NCI-H524 treated with DMSO at 0.1 percent for 48 hours (cell line): ENCODE results near the gene RASA2.

Experiments
- DNase-seq: peaks from one replicate; lab custom pipeline; 2025; lab: John Stamatoyannopoulos, UW

RASA2 gene

DNA sequence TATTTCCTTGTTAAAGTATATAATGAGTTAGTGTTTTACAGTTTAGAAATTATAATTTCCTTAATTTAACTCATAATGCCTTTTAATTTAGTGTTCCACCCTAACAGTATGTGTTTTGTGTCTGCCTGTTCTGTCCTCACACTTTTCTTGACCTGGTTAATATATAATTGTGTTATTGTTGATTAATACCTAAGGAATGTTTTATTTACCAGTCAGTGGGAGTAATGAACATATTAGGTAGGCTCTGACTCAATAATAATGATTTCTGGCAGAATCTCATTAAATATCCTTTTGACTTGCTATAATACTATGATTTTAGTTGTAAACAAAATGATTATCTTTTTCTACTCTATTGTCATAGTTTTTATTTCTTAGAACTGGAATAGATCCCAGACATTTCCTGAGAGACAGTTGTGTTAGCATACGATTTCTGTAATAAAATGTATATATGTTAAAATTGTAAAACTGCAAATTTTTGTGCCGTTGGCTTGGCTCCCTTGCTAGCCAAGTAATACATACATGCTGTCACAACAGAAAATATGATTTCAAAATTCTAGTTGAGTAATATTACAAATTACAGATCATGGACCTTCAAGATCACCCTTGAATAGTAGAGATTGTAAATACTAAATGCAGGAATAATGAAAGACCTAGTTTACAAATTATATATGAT, 51.9 kb downstream of the RASA2 start:
- no peak for DNase-seq

GRCh38 chr3:141539431-141540187, 52.8 kb downstream of the RASA2 start:
- DNase-seq: no peak

GRCh38 chr3:141540531-141540930, 53.7 kb downstream of the RASA2 start:
- DNase-seq: no peak

DNA sequence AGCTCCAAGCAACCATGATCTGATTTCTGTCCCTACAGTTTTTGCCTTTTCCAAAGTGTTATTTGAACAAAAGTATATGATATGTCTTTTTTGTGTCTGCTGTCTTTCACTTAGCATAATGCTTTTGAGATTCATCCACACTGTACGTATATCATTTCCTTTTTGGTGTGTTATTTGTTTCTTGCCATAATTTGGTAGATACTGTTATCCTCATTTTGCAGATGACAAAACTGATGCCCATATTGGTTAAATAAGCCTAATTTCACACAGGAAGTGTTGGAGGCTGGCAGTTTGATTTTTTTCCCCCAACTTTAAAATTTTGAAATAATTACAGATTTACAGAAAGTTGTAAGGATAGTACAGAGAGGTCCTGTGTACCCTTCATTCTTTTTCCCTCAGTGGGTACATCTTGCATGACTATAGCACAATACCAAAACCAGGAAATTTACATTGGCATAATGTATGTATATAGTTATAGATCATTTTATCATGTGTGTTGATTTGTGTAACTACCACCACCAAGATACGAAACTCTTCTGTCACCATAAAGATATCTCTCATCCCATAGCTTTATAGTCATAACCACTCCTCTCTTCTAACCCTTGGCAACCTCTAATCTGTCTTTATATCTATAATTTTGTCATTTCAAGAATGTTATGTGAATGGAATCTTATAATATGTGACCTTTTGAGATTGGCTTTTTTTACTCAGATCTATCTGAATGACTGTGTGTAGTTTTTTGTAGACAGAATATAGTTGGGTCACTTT, 55.6 kb downstream of the RASA2 start:
- no peak for DNase-seq

DNA sequence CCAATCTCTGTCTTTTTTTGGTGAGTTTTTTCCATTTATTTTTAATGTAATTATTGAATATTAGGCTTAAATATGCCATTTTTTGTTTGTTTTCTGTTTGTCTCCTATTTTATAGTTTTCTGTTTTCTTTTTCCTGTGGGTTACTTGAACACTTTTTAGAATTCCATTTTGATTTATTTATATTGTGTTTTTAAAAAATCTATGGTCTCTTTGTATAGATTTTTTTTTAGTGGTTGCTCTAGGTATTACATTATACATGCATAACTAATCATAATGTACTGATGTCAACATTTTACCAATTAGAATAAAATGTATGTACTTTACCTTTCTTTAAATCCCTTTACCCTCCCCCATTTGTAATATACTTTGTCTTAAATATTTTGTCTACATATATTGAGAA, 56.2 kb downstream of the RASA2 start:
- DNase-seq: no peak

GRCh38 chr3:141544697-141545096, 57.9 kb downstream of the RASA2 start:
- DNase-seq: no peak

DNA sequence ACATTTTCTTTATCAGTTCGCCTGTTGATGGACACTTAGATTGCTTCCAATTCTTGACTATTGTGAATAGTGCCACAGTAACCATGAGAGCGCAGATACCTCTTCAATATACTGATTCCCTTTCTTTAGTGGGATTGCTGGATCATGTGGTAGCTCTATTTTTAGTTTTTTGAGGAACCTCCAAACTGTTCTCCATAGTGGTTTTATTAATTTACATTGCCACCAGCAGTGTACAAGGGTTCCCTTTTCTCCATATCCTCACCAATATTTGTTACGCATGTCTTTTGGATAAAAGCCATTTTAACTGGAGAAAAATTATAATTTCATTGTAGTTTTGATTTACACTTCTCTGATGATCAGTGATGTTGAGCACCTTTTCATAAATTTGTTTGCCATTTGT, 59.3 kb downstream of the RASA2 start:
- no peak for DNase-seq

- DNase-seq: no peak
These were observed 59.8 kb downstream of the RASA2 start for GRCh38 chr3:141546586-141546985.

GRCh38 chr3:141547791-141548190, 61.0 kb downstream of the RASA2 start:
- DNase-seq: no peak

DNA sequence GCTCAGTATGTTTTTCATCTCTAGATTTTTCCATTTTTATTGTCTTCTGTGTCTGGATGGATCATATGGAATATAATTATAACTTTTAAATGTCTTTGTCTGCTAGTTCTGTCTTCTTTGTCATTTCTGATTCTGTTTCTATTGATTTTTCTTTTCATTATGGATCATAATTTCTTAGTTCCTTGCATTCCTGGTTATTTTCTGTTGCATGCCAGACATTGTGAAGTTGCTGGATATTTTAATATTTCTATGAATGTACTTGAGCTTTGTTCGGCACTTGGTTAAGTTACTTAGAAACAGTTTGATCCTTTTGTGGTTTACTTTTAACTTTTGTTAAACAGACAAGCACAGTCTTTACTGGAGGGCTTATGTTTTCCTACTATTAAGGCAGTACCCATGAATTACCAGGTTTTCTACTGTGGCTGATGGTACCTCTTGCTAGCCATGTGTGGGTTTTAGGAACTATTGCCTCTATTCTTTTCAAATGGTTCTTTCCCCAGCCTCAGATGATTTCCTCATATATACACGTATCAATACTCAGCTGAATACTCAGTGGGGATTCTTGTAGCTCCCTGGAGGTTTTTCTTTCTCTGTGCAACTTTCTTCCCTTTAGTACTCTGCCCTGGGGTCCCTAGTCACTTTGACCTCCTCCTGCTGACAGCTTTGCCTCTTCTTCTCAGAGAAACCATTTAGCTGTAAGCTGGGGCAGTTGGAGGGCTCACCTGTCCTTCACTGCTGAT, 64.3 kb downstream of the RASA2 start:
- no peak for DNase-seq

DNA sequence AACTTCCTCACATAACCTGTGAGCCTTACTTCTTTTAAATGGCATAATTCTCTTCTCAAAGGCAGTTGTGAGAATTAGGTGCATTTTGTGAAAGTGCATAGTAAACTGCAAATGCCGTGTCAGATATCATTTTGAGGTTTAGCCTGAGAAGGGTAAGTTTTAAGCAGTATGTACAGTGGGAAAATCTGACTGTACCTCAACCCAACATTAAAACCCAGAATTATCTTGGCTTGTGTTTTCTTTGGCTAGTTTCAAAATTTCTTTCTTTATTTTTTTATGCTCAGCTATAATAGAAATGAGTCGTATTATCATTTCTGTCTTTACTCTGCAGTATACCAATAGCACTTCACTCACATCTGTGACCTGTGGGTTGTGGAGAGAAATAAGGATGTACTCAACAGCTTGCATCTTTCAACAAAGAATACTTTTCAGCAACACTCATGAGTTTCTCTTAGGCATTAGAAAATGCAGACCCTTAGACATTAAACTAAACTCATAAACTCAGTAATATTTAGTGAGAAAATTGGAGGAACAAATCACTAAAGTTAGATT, 65.7 kb downstream of the RASA2 start:
- DNase-seq: no peak

- no peak for DNase-seq
These were observed 66.2 kb downstream of the RASA2 start for GRCh38 chr3:141553055-141553454.

GRCh38 chr3:141556034-141556433, 69.2 kb downstream of the RASA2 start:
- no peak for DNase-seq

DNA sequence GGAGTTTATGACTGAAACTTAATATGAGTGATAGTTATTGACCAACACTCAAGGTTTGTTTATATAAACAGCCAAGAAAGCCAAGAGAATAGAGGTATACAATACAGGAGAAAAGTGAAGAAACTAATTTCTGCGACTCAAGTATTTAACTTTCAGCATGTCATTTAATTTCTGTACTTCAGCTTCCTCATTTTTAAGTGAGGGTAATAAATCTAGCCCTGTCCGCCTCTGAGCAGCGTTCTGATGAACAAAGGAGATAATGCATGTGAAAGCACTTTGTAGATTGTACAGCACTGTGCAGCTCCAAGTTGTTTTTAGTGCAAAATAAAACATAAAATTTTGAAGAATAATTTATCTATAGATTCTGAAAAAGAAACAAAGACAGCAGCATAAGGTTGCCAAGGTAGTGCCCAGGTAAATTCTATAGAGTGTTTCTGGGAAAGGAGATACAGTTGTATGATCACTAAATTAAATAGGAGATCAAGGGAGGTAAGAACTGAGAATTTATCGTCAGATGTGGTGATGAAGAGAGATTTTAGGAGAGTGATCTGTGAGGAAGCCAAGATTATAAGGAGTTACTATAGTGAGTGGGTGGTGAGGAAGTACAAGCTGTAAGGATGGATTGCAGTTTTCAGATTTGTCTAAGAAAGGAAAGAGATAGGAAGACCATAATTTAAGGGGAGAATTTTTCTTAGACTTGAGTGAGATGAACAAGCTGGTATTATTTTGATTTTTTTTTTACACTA, 71.3 kb downstream of the RASA2 start:
- no peak for DNase-seq

DNA sequence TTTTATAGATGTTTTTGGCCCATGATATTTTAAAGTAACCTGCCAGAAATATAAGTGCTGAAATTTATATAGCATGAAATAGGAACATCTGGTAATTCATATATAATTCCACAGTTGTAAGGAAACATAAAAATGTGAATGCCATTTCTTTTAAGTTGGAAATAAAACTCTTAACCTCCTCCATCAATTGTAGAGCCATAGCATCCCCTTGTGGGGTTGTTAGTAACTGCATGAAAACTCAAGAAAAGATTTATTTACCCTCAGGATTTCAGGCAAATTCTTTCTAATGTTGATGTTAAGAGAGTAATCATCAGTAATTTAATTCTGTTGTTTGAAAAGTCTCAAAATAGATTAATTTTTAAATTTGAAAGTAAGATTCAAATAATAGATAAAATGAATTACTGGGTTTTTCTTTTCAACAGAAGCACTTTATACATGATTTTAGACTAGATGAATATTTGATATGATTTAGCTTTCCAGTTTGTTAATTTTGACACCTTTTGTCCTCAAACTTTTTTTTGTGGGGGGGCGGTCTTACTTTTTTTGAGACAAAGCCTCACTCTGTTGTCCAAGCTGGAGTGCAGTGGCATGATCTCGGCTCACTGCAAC, 74.7 kb downstream of the RASA2 start:
- no peak for DNase-seq

DNA sequence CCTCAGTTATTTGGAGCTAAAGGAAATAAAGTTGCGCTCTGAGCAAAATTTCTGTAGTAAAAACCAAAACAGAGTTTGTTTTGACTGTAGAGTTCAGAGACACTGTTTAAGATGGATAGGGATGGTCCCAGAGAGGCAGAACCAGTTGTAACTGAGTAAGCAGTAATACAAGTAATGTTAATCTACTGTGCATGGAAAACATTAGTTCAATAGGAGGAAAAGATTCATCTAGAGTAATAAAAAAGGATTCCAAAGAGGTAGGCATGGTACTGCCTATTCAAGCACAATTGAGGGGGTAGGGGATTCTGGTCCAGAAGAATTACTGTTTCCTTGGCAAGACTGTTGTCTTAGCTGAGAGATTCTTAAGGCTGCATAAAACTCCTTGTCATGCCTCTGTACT, 77.4 kb downstream of the RASA2 start:
- no peak for DNase-seq

DNA sequence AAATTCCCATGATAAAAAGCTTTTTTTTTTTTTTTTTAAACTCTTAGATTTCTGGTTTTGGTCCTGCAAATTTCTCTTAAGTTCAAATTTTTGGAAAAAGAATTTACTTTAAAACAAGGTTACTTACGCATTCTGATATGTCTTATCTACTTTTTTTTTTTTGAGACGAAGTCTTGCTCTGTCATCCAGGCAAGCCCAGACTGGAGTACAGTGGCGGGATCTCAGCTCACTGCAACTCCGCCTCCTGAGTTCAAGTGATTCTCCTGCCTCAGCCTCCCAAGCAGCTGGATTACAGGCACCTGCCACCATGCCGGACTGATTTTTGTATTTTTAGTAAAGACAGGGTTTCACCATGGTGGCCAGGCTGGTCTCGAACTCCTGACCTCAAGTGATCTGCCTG, 83.2 kb downstream of the RASA2 start:
- DNase-seq: no peak

- DNase-seq: peak; percentile 44
These were observed 89.3 kb downstream of the RASA2 start for GRCh38 chr3:141575879-141576743.

DNA sequence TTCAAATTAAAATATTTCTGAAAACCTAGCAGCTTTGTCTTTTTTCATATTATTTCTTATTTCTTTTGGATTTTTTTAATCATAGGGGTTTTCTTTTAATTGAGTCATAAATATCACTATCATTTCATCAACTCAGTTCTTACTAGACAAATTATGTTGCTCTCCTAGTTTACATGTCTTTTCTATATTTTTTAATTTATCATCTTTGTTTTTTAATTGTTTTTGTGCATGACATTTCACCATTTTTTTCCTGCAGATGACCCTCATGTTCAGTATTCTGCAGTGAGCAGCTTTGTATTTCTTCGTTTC, 89.9 kb downstream of the RASA2 start:
- DNase-seq: no peak
